Stimulated activated CD8-positive, alpha-beta memory T cell treated with anti-CD3 and anti-CD28 coated beads, Interleukin-2, amount 100 ng/mL, for 48 hours (primary cell): ENCODE results near the gene SAMD14.

ENCODE experiments used
- DNase-seq, 2 donors: peaks; one replicate each; pipeline ENCODE4 v3.0.0-alpha.2; 2020; ENCODE audit warnings: low read depth in 2 of 2

Gene SAMD14

GRCh38 chr17:50165466-50165865 is 35.5 kb upstream of the SAMD14 start:
- DNase-seq, result no peak

GRCh38 chr17:50165066-50165465 is 35.1 kb upstream of the SAMD14 start:
- no peak for DNase-seq

DNA sequence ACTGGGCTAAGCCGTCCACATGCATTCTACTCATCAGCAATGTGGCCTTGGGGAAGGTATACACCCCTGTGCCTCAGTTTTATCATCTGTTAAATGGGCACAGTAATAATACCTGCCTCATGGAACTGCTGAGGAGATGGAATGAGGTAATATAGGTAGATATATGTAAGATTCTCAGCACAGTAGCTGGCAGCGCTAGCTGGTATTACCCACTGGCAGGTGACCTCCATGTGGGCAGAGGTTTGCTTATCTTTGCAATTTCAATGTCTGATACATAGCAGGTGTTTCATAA is 34.7 kb upstream of the SAMD14 start:
- DNase-seq, result no peak

GRCh38 chr17:50163843-50164696 is 34.1 kb upstream of the SAMD14 start:
- DNase-seq, result no peak

- DNase-seq, result no peak
Measured at GRCh38 chr17:50162466-50163254, 32.7 kb upstream of the SAMD14 start.

DNA sequence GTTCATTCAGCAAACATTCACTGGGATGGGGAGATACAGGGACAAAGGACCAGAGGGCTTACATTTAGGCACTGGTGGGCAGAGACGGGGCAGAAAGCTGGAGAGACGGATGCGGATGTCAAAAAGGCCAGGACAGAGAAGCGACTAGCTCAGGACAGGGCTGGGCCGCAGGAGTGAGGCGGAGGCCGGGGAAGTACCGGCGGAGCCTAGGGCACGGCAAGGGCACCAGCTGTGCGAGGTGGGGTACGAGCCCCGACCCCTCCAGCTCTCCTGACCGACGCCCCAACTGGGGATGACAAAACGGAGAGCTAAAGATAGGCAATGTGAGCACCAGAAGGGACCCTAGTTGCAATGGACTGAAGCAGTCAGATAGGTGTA is 31.9 kb upstream of the SAMD14 start:
- no peak for DNase-seq

DNA sequence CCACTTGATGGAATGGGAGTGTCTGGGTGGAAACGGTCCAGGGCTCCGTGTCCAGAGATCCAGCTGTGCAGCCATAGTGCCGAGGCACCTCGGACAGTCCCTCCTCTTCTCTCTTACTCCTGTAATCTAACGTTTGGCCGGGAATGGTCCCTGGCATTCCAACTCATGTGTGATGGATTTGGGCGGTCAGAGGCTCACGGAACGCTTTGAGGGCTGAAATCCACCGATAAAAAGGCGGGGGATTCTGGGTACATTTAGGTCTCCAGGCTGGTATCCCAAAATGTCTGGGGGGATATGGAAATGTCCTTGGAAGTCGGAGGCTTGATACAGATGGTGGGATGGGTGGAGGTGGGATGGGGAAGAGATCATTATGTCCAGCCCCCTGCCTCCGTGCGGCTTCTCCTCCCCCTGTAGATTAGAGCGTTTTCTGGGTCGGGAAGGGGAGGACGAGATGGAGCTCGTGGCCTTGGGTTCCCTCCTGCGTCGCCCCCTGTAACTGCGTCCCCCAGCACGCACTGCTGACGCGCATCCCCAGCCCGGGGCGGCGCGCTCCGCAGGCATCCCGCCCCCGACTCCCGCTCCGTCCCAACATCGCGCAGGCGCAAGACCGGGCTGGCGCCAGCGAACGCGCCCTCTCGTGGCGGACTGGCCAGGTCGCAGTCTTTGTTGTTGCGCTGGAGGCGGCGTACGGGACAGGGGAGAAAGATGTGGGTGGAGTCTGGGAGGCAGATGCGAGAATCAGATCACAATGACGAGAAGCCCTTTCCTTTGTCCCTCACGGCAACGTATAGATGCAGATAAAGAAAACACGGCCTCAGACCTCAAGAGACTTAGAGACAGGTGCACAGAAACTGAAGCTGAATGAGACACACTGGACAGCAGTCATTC is 31.3 kb upstream of the SAMD14 start:
- peak; percentile 94 to 96 for DNase-seq

- no peak for DNase-seq
Measured at GRCh38 chr17:50157891-50158290, 27.9 kb upstream of the SAMD14 start.

DNA sequence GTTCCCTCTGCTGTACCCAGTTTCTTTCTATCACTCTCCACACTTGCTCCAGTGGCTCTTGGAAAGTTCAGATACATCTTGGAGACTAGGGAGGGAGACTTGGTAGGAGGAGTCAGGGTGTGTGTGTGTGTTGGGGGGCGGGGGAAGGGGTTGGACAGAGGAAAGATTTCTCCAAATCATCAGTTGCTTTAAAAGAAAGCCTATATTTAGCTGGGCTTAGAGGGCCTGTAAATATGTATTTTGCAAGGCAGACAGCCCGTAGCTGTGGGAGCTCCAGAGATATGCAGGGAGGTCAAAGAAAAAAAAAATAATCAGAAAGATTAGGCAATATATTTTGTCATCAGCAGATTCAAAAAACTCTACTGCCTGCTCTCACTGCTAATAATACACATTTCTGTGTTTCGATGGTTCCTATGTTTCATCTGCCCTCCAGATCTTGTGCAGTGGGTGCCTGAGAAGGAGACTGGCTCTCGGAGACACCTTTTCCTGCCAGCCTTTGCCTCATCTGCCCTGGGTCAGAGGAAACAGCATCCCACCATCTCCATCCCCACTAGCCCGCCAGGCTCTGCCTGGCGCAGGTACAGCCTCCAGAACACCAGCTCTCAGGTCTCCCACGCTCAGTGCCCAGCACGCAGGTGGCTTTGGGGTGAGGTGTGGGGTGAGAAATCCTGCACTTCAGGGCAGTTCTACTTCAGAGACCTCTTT is 25.3 kb upstream of the SAMD14 start:
- DNase-seq, result no peak

GRCh38 chr17:50154604-50155003 is 24.6 kb upstream of the SAMD14 start:
- no peak for DNase-seq

- no peak for DNase-seq
Measured at GRCh38 chr17:50153650-50154575, 24.0 kb upstream of the SAMD14 start.

- no peak for DNase-seq
Measured at GRCh38 chr17:50152736-50153135, 22.8 kb upstream of the SAMD14 start.

- no peak for DNase-seq
Measured at GRCh38 chr17:50151937-50152547, 22.1 kb upstream of the SAMD14 start.

DNA sequence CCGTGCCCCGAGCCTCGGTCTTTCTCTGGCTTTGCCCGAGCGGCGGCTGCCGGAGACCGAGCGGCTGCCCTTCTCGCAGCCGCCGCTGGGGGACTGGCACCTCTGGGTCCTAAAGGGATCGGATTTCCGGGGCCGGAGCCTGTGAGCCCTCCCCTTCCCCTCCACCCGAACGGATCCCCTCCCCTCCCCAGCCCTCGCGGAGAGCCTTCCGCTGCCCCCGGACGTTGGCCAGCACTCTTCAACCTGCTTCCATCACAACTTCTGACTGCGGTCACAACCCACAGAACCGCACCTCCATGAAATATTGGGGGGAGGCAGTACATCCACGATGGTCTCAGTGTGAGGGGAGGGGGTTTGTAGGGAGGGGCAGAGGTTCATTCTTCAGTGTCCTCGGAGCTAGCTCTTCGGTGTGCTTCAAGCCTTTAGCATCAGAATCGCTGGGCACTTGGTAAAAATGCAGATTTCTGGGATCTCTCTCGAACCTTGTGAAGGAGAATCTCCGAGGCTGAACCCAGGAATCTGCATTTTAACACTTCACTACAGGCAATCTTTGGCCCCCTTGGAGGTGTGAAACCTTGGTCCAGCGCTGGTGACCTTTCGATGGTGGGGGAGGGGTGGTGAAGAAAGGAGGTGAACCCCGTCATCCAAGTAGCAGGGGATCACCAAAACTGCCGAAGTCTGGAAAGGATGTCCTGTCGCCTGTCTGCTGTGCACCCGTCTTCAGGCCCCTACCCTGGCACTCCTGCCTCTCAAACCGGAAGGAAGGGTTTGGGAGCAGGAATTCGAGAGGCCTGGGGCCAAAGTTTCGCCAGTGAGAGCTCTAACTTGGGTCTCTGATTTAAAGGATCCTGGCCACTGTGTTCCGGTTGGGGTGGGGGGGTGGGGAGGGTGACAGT is 21.3 kb upstream of the SAMD14 start:
- peak; percentile 85 to 88 for DNase-seq

GRCh38 chr17:50150354-50151040 is 20.5 kb upstream of the SAMD14 start, which contains the start of gene PPP1R9B:
Gene PPP1R9B, minus strand, starts transcription at chr17:50150677. Its CDS starts 164 bp downstream, at chr17:50150513.
- no peak for DNase-seq

GRCh38 chr17:50149417-50150353 is 19.7 kb upstream of the SAMD14 start:
- no peak for DNase-seq

- DNase-seq, result no peak
Measured at GRCh38 chr17:50149091-50149416, 19.1 kb upstream of the SAMD14 start.
